Retinal pigment epithelial cell (primary cell): Measurements from ENCODE around the gene BTLA.
"Not testable (repeated sequence)": the region's sequence is repeated elsewhere in the genome, so short reads cannot be mapped to it uniquely, and the experiment has no call there.

ENCODE experiments used
- DNase-seq: peaks from one replicate; pipeline ENCODE4 v3.0.0-alpha.2; 2010; ENCODE audit warnings: low read depth
- H3K4me3 ChIP-seq: 2 replicates; pipeline ENCODE4 v1.5.1; 2011; ENCODE audit warnings: mild to moderate bottlenecking, low read length, control low read depth, moderate library complexity
- CTCF ChIP-seq: conservative IDR thresholded peaks from 2 replicates; pipeline ENCODE4 v1.5.1; 2011; ENCODE audit warnings: low read depth, low read length, control low read depth, inconsistent platforms

BTLA gene

GRCh38 chr3:112463250-112463649, 36.0 kb downstream of the BTLA start:
- TF ChIP-seq CTCF: no peak
- no peak for DNase-seq
- H3K4me3 ChIP-seq: no peak overlapping the region

GRCh38 chr3:112461787-112462186, 37.5 kb downstream of the BTLA start:
- DNase-seq, H3K4me3 ChIP-seq: not testable (repeated sequence)

- H3K4me3 ChIP-seq: no peak overlapping the region
- DNase-seq: no peak
- no peak for TF ChIP-seq CTCF
Observed at GRCh38 chr3:112460519-112461195, 38.6 kb downstream of the BTLA start.

- no peak for DNase-seq
- no peak overlapping the region for H3K4me3 ChIP-seq
Observed at GRCh38 chr3:112459750-112460149, 39.5 kb downstream of the BTLA start.

GRCh38 chr3:112456147-112456546, 43.1 kb downstream of the BTLA start:
- DNase-seq: no peak
- no peak for TF ChIP-seq CTCF
- no peak overlapping the region for H3K4me3 ChIP-seq

More at GRCh38 chr3:112459750-112460149, 39.5 kb downstream of the BTLA start:
- TF ChIP-seq CTCF: no peak

- H3K4me3 ChIP-seq: no peak overlapping the region
- DNase-seq: no peak
- TF ChIP-seq CTCF: no peak
Observed at GRCh38 chr3:112448939-112449338, 50.3 kb downstream of the BTLA start.

GRCh38 chr3:112446343-112446742, 52.9 kb downstream of the BTLA start:
- no peak for TF ChIP-seq CTCF
- DNase-seq: no peak
- H3K4me3 ChIP-seq: no peak overlapping the region
